Measurements from ENCODE around the gene SPIN3.

GRCh38 chrX:56995271-56995994 is at the start of gene SPIN3:
- no peak for TF ChIP-seq CTCF (IDR thresholded peaks at IDR 0.05 in 2 of 3, conservative IDR thresholded peaks at IDR 0.05 in 1 of 3; ENCODE audit: borderline replicate concordance in 1 of 3, insufficient read depth in 1 of 3, low read depth in 2 of 3, low read length in 2 of 3)
- peak; percentile 61 for TF ChIP-seq POLR2A (IDR thresholded peaks at IDR 0.05; ENCODE audit: borderline replicate concordance, extremely low read depth, insufficient read depth, insufficient read length)
- TF ChIP-seq CEBPB (IDR thresholded peaks at IDR 0.05; ENCODE audit: low read depth), result no peak
- no peak for TF ChIP-seq YY1 (IDR thresholded peaks at IDR 0.05; ENCODE audit: extremely low read depth, insufficient replicate concordance, low read depth, low read length)
- peak; percentile 95 for TF ChIP-seq MAX (IDR thresholded peaks at IDR 0.05)
- TF ChIP-seq ELF1 (IDR thresholded peaks at IDR 0.05; ENCODE audit: borderline replicate concordance, low read depth), result no peak
- no peak for TF ChIP-seq SP1 (IDR thresholded peaks at IDR 0.05; ENCODE audit: low read depth)
- TF ChIP-seq JUND (IDR thresholded peaks at IDR 0.05), result no peak
- peak; percentile 38; the same call in 1 of the 2 replicates for TF ChIP-seq SIN3A (IDR thresholded peaks at IDR 0.05; ENCODE audit: low read depth)
- TF ChIP-seq POLR2AphosphoS5 (IDR thresholded peaks at IDR 0.05; ENCODE audit: low read depth, low read length), result peak; percentile 87
